ENCODE measurements around the gene WSCD2. TPM values are rescaled to one million over a fixed set of nuclear protein-coding genes. Genes with fewer than 3 reads are reported as not detected.

The WSCD2 gene
- polyA plus RNA-seq, 1 experiment, result not detected

GRCh38 chr12:108173892-108174291 is 44.8 kb downstream of the WSCD2 start:
- DNase-seq (ENCODE audit: low read depth), result no peak
- no peaks in the 10 kb centered on the region for H3K27me3 ChIP-seq (ENCODE audit: control insufficient read depth, insufficient read depth, low read length)
- H3K36me3 ChIP-seq (ENCODE audit: control insufficient read depth, insufficient read depth, low read length), result no peaks in the 10 kb centered on the region
- POLR2A ChIA-PET, result no interaction called here
- CTCF ChIA-PET, result no interaction called here
- TF ChIP-seq, protein P1, sequence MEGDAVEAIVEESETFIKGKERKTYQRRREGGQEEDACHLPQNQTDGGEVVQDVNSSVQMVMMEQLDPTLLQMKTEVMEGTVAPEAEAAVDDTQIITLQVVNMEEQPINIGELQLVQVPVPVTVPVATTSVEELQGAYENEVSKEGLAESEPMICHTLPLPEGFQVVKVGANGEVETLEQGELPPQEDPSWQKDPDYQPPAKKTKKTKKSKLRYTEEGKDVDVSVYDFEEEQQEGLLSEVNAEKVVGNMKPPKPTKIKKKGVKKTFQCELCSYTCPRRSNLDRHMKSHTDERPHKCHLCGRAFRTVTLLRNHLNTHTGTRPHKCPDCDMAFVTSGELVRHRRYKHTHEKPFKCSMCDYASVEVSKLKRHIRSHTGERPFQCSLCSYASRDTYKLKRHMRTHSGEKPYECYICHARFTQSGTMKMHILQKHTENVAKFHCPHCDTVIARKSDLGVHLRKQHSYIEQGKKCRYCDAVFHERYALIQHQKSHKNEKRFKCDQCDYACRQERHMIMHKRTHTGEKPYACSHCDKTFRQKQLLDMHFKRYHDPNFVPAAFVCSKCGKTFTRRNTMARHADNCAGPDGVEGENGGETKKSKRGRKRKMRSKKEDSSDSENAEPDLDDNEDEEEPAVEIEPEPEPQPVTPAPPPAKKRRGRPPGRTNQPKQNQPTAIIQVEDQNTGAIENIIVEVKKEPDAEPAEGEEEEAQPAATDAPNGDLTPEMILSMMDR (IDR thresholded peaks at IDR 0.05; ENCODE audit: insufficient read depth, low read depth, low read length), result no peak
- no peak overlapping the region for H3K4me3 ChIP-seq (ENCODE audit: low read depth, low read length)

DNA sequence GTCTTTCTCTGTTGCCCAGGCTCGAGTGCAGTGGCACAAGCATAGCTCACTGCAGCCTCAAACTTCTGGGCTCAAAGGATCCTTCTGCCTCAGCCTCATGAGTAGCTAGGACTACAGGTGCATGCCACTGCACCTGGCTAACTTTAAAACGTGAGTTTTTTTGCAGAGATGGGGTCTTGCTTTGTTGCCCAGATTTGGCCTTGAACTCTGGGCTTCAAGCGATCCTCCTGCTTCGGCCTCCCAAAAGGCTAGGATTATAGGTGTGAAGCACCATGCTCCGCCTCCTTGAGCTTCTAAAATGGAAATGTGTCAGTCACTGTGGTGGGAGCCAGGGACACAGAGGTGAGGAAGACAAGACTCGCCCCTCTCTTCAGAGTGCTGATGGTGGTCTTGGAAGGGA is 45.6 kb downstream of the WSCD2 start:
- Histone ChIP-seq H3K27me3 (ENCODE audit: control insufficient read depth, insufficient read depth, low read length) (no peaks in the 10 kb centered on the region), H3K4me3 (ENCODE audit: low read depth, low read length) (no peak overlapping the region), H3K36me3 (ENCODE audit: control insufficient read depth, insufficient read depth, low read length) (no peaks in the 10 kb centered on the region)
- TF ChIP-seq, protein P1 (IDR thresholded peaks at IDR 0.05; ENCODE audit: insufficient read depth, low read depth, low read length), result no peak
- CTCF ChIA-PET, result no interaction called here
- no peak for DNase-seq (ENCODE audit: low read depth)
- POLR2A ChIA-PET, result no interaction called here

DNA sequence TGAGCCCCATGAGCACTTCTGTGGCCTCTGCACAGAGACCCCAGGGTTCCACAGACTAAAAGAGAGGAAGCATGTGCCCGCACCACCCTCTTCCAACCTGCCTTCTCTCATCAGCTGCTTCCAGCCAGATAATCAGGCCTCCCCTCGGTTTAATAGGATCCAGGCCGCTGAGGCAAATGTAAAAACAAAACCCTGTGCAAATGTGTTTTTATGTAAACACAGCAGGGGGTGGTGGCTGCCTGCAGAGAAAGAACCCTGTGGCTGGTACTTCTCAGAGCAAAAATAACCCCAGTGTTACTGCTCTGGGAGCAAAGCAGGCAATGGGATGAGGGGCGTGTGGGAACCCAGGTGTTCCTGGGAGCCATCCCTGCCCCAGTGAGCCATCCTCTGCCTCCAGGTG is 46.2 kb downstream of the WSCD2 start:
- no peak for DNase-seq (ENCODE audit: low read depth)
- CTCF ChIA-PET, result no interaction called here
- Histone ChIP-seq H3K36me3 (ENCODE audit: control insufficient read depth, insufficient read depth, low read length) (no peaks in the 10 kb centered on the region), H3K27me3 (ENCODE audit: control insufficient read depth, insufficient read depth, low read length) (no peaks in the 10 kb centered on the region), H3K4me3 (ENCODE audit: low read depth, low read length) (no peak overlapping the region)
- POLR2A ChIA-PET, result no interaction called here
- TF ChIP-seq, protein P1 (IDR thresholded peaks at IDR 0.05; ENCODE audit: insufficient read depth, low read depth, low read length), result no peak

DNA sequence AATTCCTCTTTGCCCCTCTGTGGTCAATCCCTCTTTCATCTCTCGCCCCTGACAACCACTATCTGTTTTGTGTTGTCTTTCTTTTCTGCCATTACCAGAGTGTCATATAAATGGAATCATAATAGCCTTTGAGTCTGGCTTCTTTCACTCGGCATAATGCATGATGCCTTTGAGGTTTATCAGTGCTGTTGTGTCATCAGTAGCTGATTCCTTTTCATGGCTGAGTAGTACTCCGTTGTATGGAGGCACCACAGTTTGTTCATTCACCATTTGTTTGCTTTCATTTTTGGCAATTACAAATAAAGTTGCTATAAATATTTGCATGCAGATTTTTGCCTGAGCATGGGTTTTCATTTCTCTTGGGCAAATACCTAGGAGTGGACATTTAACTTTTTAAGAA is 47.2 kb downstream of the WSCD2 start:
- DNase-seq (ENCODE audit: low read depth), result no peak
- TF ChIP-seq, protein P1 (IDR thresholded peaks at IDR 0.05; ENCODE audit: insufficient read depth, low read depth, low read length), result no peak
- Histone ChIP-seq H3K27me3 (ENCODE audit: control insufficient read depth, insufficient read depth, low read length) (no peaks in the 10 kb centered on the region), H3K4me3 (ENCODE audit: low read depth, low read length) (no peak overlapping the region), H3K36me3 (ENCODE audit: control insufficient read depth, insufficient read depth, low read length) (no peaks in the 10 kb centered on the region)
- ChIA-PET CTCF (no interaction called here), POLR2A (no interaction called here)

- DNase-seq (ENCODE audit: low read depth), result no peak
- Histone ChIP-seq H3K36me3 (ENCODE audit: control insufficient read depth, insufficient read depth, low read length) (no peaks in the 10 kb centered on the region), H3K4me3 (ENCODE audit: low read depth, low read length) (no peak overlapping the region), H3K27me3 (ENCODE audit: control insufficient read depth, insufficient read depth, low read length) (no peaks in the 10 kb centered on the region)
- CTCF ChIA-PET, result interaction anchor here (0.7 kb wide), 1 partner anchor 17 kb away, joined by 3 read pairs; no protein-coding TSS in a partner anchor
- POLR2A ChIA-PET, result no interaction called here
- TF ChIP-seq, protein P1 (IDR thresholded peaks at IDR 0.05; ENCODE audit: insufficient read depth, low read depth, low read length), result no peak
These were observed 48.0 kb downstream of the WSCD2 start for GRCh38 chr12:108177131-108177530.
